GM21381 (cell line): ENCODE results near the gene ADIRF.

Experiments
- ATAC-seq: cut with Tn5 transposase; IDR thresholded peaks from one replicate; pipeline ENCODE4 v1.9.1; 2021; ENCODE audit warnings: mild to moderate bottlenecking, moderate library complexity; ENCODE audit not compliant: unreplicated experiment

Gene ADIRF

GRCh38 chr10:86960003-86960862 is 8.0 kb upstream of the ADIRF start:
- peak; percentile 63 for ATAC-seq

GRCh38 chr10:86960863-86961434 is 7.3 kb upstream of the ADIRF start:
- no peak for ATAC-seq

- no peak for ATAC-seq
Measured at GRCh38 chr10:86961481-86962091, 6.7 kb upstream of the ADIRF start.

- no peak for ATAC-seq
Measured at GRCh38 chr10:86962136-86962980, 5.9 kb upstream of the ADIRF start.

- ATAC-seq = no peak
Measured at GRCh38 chr10:86962981-86963310, 5.3 kb upstream of the ADIRF start.

- no peak for ATAC-seq
Measured at GRCh38 chr10:86963341-86963919, 4.9 kb upstream of the ADIRF start.

GRCh38 chr10:86964061-86964846 is 4.0 kb upstream of the ADIRF start:
- ATAC-seq = no peak

- ATAC-seq = no peak
Measured at GRCh38 chr10:86964847-86965190, 3.5 kb upstream of the ADIRF start.

- peak; percentile 35 for ATAC-seq
Measured at GRCh38 chr10:86965986-86966654, 2.2 kb upstream of the ADIRF start.

- no peak for ATAC-seq
Measured at GRCh38 chr10:86967481-86967941, 771 bp upstream of the ADIRF start.

- ATAC-seq = no peak
Measured at GRCh38 chr10:86968994-86969355, 693 bp downstream of the ADIRF start.

- ATAC-seq = no peak
Measured at GRCh38 chr10:86969421-86970041, 1.2 kb downstream of the ADIRF start.

GRCh38 chr10:86970162-86970981 is 2.1 kb downstream of the ADIRF start:
- no peak for ATAC-seq

- ATAC-seq = no peak
Measured at GRCh38 chr10:86970982-86971231, 2.6 kb downstream of the ADIRF start.

GRCh38 chr10:86971232-86971991 is 3.1 kb downstream of the ADIRF start:
- ATAC-seq = peak; percentile 80

GRCh38 chr10:86972613-86973380 is 4.5 kb downstream of the ADIRF start:
- no peak for ATAC-seq

- no peak for ATAC-seq
Measured at GRCh38 chr10:86974484-86974883, 6.2 kb downstream of the ADIRF start.
